ENCODE results near the gene TBC1D14. TPM values are rescaled to one million over a fixed set of nuclear protein-coding genes. Genes with fewer than 3 reads are reported as not detected.
A peak's percentile ranks its signal among the peaks of the same experiment; 100 is the strongest.

TBC1D14 gene
- total and polyA plus RNA-seq, 2 of the 4 experiments (the other 2 are of a cell fraction) = 31.7 to 40.7 TPM

GRCh38 chr4:7027284-7027683 is 117.7 kb downstream of the TBC1D14 start:
- H3K23ac ChIP-seq (ENCODE audit: low read depth, low read length) = no peak overlapping the region
- ChIA-PET POLR2A (ENCODE audit: unreplicated experiment) (no interaction called here), CTCF (no interaction called here)
- H3K18ac ChIP-seq (ENCODE audit: low read depth, low read length) = no peak overlapping the region
- H2AFZ ChIP-seq (replicated peaks; ENCODE audit: low read length, poor library complexity) = no peak overlapping the region
- intact Hi-C loops (cut with micrococcal nuclease) (no loop called here), dilution Hi-C loops (cut with HindIII; ENCODE audit: low sequenced_read_pairs, unreplicated experiment) (no loop called here), in situ Hi-C loops (cut with MboI; ENCODE audit: low sequenced_read_pairs) (no loop called here)
- H4K8ac ChIP-seq (ENCODE audit: low read depth in 2 of 2, low read length in 2 of 2) = no peak overlapping the region
- no peaks in the 10 kb centered on the region for H3K9me3 ChIP-seq (ENCODE audit: control insufficient read depth, insufficient read depth, low read length)
- H2AK5ac ChIP-seq (ENCODE audit: low read depth, low read length) = peak overlapping the region; percentile 54; the same call in 1 of the 2 replicates
- H4K20me1 ChIP-seq (ENCODE audit: insufficient read depth, low read length) = no peaks in the 10 kb centered on the region; the same call in 1 of the 2 replicates
- H3K9me1 ChIP-seq (ENCODE audit: insufficient read depth, low read length) = peaks cover 17% of the 10 kb centered on the region
- peaks cover 60% of the 10 kb centered on the region for H3K36me3 ChIP-seq (ENCODE audit: control insufficient read depth, insufficient read depth, low read length)
- H3K14ac ChIP-seq (replicated peaks; ENCODE audit: low read depth, low read length) = no peak overlapping the region; the same call in 1 of the 2 replicates
- no peak overlapping the region for H2BK20ac ChIP-seq (ENCODE audit: low read depth, low read length)
- 100% methylated on average over 2 to 3 of the region's 7 CpGs for WGBS, 2 experiments (ENCODE audit: extremely low coverage in 2 of 2, insufficient read length in 1 of 2)
- DNase-seq (no peak), ATAC-seq (ENCODE audit: low read depth) (no peak)
- no peak overlapping the region for H3K4ac ChIP-seq (ENCODE audit: low read depth, low read length)
- no peak overlapping the region for H2AK9ac ChIP-seq (replicated peaks; ENCODE audit: low read depth, low read length, poor library complexity)
- H2BK120ac ChIP-seq (ENCODE audit: low read depth, low read length) = no peak overlapping the region
- no peak overlapping the region for H3K27ac ChIP-seq (ENCODE audit: insufficient read depth, low read length)
- peaks cover 9 to 44% of the 10 kb centered on the region in 2 experiments; a peak in 3 of 4 replicates for H3K79me1 ChIP-seq (ENCODE audit: low read depth in 1 of 2, low read length in 2 of 2)
- H4K91ac ChIP-seq (ENCODE audit: insufficient read depth, low read depth, low read length) = no peak overlapping the region
- no peaks in the 10 kb centered on the region for H3K27me3 ChIP-seq (ENCODE audit: control insufficient read depth, insufficient read depth, low read length)
- TF ChIP-seq MAFK (IDR thresholded peaks at IDR 0.05; ENCODE audit: low read depth, low read length) (no peak), RAD21 (IDR thresholded peaks at IDR 0.05; ENCODE audit: low read length) (no peak), MXI1 (IDR thresholded peaks at IDR 0.05; ENCODE audit: borderline replicate concordance, low read depth, low read length) (no peak), MAZ (IDR thresholded peaks at IDR 0.05; ENCODE audit: borderline replicate concordance, low read depth, low read length) (no peak), ELK1 (IDR thresholded peaks at IDR 0.05; ENCODE audit: borderline replicate concordance, low read depth, low read length) (no peak), RCOR1 (IDR thresholded peaks at IDR 0.05; ENCODE audit: insufficient replicate concordance, low read length) (no peak), USF2 (IDR thresholded peaks at IDR 0.05; ENCODE audit: low read depth, low read length) (no peak), POLR2A (IDR thresholded peaks at IDR 0.05; ENCODE audit: low read depth, low read length) (no peak), SMC3 (IDR thresholded peaks at IDR 0.05; ENCODE audit: low read depth, low read length) (no peak), RFX5 (IDR thresholded peaks at IDR 0.05; ENCODE audit: low read depth, low read length) (no peak), CTCF (conservative IDR thresholded peaks at IDR 0.05; ENCODE audit: low read depth, low read length) (no peak)
- H3K56ac ChIP-seq (ENCODE audit: extremely low read depth, insufficient read depth, low read length) = no peak overlapping the region
- peak overlapping the region; percentile 79 for H2BK5ac ChIP-seq (ENCODE audit: low read depth, low read length, poor library complexity, severe bottlenecking)
- H3K4me2 ChIP-seq (ENCODE audit: low read depth, low read length) = no peak overlapping the region
- H2BK15ac ChIP-seq (ENCODE audit: low read depth, low read length) = no peak overlapping the region
- peaks cover 5% of the 10 kb centered on the region for H3K4me1 ChIP-seq (ENCODE audit: control insufficient read depth, insufficient read depth, low read length)
- no peak overlapping the region for H3K9ac ChIP-seq (ENCODE audit: low read depth, low read length)
- BruUV-seq (replicated peaks) = no TSS peak
- no peak overlapping the region for H3K4me3 ChIP-seq (ENCODE audit: insufficient read depth, low read depth, low read length)
- H4K5ac ChIP-seq (ENCODE audit: low read depth, low read length) = no peak overlapping the region
